Memory B cell (primary cell): ENCODE data around the gene VEGFA.

Source experiments
- ATAC-seq: fragments of 150-1000 bp; cut with Tn5 transposase; 2 replicates; pipeline ENCODE4 v1.10.0; 2021; ENCODE audit warnings: low read depth, mild to moderate bottlenecking, moderate library complexity
- DNase-seq, 2 donors: peaks; one replicate each; pipeline ENCODE4 v3.0.0; 2022; ENCODE audit warnings: low spot score in 2 of 2
- H3K27ac Mint-ChIP-seq: one replicate; pipeline ENCODE4 v1.8.0; 2022; ENCODE audit warnings: mild to moderate bottlenecking, moderate library complexity, mixed read lengths
- H3K27me3 Mint-ChIP-seq: one replicate; pipeline ENCODE4 v1.8.0; 2022; ENCODE audit warnings: mixed read lengths
- H3K36me3 Mint-ChIP-seq: one replicate; pipeline ENCODE4 v1.8.0; 2022; ENCODE audit warnings: mild to moderate bottlenecking, mixed read lengths
- H3K4me1 Mint-ChIP-seq: one replicate; pipeline ENCODE4 v1.8.0; 2022; ENCODE audit warnings: mixed read lengths
- H3K4me3 Mint-ChIP-seq: one replicate; pipeline ENCODE4 v1.8.0; 2022; ENCODE audit warnings: mild to moderate bottlenecking, moderate library complexity, mixed read lengths
- H3K9me3 Mint-ChIP-seq: one replicate; pipeline ENCODE4 v1.8.0; 2022; ENCODE audit warnings: mixed read lengths

The VEGFA gene

DNA sequence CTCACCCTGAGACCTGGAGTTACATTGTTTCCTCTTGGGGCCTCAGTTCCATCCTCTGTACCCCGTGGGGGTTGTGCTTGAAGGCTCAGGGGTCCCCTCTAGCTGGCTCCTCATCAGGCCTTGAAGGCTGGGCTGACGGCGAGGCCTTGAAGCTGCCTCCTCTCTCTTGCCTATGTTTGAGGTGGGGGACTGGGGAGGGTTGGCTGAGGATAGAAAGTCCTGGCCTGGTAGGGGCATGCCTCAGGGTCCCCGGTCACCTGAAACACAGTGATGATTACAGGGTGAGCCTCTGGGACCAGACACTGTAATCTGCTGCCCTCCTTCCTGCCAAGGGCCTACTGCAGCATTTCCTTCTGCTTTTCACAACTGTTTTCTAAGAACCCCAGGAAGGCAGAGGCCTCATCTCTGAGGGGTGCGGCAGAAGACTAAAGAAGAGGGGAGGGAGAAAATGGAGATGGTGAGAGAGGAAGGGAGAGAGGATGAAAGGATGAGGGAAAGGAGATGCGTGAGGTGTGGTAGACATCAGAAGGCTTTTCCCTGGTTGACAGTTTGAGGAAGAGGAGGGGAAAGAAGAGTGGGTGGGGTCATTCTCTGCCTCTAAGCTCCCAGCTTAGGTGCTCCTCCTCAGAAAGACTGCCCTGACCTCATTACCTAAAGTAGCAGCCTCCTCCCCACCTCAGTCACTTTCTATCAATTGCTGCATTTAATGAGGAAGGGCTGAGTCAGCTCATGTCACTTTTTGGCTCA lies 29.7 kb downstream of the VEGFA start:
- Mint-ChIP-seq H3K27me3 (peaks cover 4% of the 10 kb centered on the region), H3K27ac (peak overlapping the region; percentile 29), H3K4me3 (no peak overlapping the region), H3K9me3 (no peaks in the 10 kb centered on the region), H3K4me1 (peaks cover 13% of the 10 kb centered on the region), H3K36me3 (no peaks in the 10 kb centered on the region)
- DNase-seq (no peak), ATAC-seq (peak; percentile 91)

GRCh38 chr6:43800298-43800623 lies 30.2 kb downstream of the VEGFA start:
- peaks cover 2% of the 10 kb centered on the region for H3K27me3 Mint-ChIP-seq
- H3K27ac Mint-ChIP-seq: no peak overlapping the region
- no peaks in the 10 kb centered on the region for H3K36me3 Mint-ChIP-seq
- ATAC-seq: no peak
- no peaks in the 10 kb centered on the region for H3K9me3 Mint-ChIP-seq
- no peak overlapping the region for H3K4me3 Mint-ChIP-seq
- peaks cover 13% of the 10 kb centered on the region for H3K4me1 Mint-ChIP-seq
- no peak for DNase-seq

GRCh38 chr6:43800746-43801494 lies 30.9 kb downstream of the VEGFA start:
- DNase-seq (no peak), ATAC-seq (no peak)
- Mint-ChIP-seq H3K27ac (no peak overlapping the region), H3K27me3 (peaks cover 2% of the 10 kb centered on the region), H3K4me3 (no peak overlapping the region), H3K36me3 (no peaks in the 10 kb centered on the region), H3K4me1 (peaks cover 13% of the 10 kb centered on the region), H3K9me3 (no peaks in the 10 kb centered on the region)

DNA sequence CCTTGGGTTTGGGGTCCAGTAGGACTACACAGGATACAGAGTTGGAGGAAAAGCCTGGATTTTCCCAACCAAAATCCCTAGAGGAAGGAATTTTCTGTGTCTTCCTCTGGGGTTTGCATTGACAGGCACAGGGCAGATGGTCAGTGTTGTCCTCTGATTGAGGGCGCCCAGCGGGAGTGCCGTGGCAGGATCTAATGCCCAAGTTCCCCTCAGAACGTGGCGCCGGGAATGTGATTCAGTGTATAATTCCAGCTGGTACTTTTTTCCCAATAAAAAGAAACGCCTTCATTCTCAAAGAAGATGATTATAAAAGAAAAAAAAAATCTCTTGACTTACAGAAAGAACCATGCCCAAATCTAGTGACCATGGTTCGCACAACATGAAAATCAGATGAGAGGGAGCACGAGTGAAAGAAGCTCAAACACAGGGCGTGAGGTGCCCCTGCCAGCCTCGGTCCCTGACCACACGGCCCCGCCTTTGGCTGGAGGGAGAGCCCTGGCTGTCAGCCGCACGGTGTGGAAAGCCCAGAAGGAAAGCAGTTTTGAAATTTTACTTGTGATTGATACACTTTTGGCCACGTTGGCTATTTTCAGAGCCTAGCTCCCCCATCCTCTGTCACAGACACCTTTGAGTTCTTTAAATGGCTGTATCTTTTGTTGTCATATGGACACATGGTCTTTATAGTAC lies 31.6 kb downstream of the VEGFA start:
- Mint-ChIP-seq H3K9me3 (no peaks in the 10 kb centered on the region), H3K4me3 (no peak overlapping the region), H3K27me3 (peaks cover 2% of the 10 kb centered on the region), H3K27ac (no peak overlapping the region), H3K4me1 (peaks cover 13% of the 10 kb centered on the region), H3K36me3 (no peaks in the 10 kb centered on the region)
- DNase-seq: no peak
- ATAC-seq: no peak

DNA sequence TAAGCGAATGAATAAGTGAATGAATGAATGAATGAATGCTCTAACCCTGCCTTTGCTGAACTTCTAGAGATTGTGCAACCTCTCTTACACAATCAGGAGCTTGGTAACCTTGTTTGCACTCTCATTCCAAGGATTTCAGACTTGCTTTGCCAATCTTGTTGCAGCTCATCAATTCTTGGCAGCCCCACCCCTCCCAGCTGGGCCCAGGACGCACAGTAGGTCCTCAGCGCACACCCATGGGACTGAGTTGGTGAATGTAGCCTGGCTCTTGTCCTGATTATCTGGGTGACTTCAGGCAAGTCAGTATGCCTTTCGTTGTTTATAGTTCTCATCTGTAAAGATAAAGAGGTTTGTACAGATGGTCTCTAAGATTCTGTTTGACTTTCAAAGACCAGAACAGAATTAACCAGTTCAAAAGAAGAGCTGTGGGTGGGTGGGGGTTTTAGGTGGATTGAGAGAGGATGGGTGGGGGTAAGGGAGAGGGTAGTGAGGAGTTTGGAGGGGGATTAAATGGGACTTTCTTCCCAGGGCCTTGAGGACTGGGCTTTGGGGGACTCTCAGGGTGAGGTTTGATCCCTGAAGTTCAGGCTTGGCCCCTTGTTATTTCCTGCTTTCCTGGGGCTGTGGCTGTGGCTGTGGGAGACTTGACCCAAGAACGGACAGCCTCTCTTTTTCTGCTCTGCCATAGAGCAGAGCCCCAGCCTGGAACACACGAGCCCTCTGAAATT lies 33.2 kb downstream of the VEGFA start:
- Mint-ChIP-seq H3K9me3 (no peaks in the 10 kb centered on the region), H3K4me1 (peaks cover 13% of the 10 kb centered on the region), H3K36me3 (no peaks in the 10 kb centered on the region), H3K27me3 (peaks cover 6% of the 10 kb centered on the region), H3K27ac (no peak overlapping the region), H3K4me3 (no peak overlapping the region)
- no peak for DNase-seq
- no peak for ATAC-seq

GRCh38 chr6:43803783-43804549 lies 34.0 kb downstream of the VEGFA start:
- Mint-ChIP-seq H3K27me3 (peaks cover 7% of the 10 kb centered on the region), H3K36me3 (no peaks in the 10 kb centered on the region), H3K4me1 (peaks cover 9% of the 10 kb centered on the region), H3K4me3 (no peak overlapping the region), H3K9me3 (no peaks in the 10 kb centered on the region), H3K27ac (no peak overlapping the region)
- DNase-seq (no peak), ATAC-seq (no peak)

DNA sequence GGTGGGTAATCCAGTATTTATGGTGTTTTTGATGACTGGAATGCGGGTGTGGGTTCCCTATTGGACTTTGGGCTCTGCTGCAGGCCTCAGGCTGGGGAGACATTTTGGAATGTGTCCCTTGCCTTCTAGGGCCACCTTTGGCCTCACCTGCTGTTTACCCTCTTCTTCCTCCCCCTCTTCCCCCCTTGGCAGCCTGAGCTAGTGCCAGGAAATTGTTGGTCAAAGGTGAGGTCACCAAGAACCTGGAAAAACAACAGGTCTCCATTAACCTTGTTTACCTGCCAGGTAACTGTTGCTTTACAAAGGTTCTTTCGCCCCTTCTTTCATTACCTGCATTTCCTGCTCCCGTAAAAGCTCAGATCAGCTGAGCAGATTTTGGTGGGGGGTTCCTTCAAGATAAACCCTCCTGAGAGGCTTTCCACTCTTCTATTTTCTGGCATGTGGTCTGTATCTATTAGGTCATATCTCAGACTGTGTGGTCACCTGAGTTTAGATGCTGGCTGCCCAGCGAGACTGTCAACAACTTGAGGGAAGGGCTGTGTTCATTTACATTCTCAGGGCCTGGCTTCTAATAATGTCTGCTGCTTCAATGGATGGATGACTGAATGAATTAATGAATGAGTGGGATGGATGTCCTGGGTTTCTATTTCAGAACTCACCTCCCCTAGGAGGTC lies 34.7 kb downstream of the VEGFA start:
- Mint-ChIP-seq H3K4me1 (peaks cover 7% of the 10 kb centered on the region), H3K27me3 (peaks cover 7% of the 10 kb centered on the region), H3K9me3 (no peaks in the 10 kb centered on the region), H3K27ac (no peak overlapping the region), H3K36me3 (no peaks in the 10 kb centered on the region), H3K4me3 (no peak overlapping the region)
- ATAC-seq: no peak
- no peak for DNase-seq

- peaks cover 7% of the 10 kb centered on the region for H3K27me3 Mint-ChIP-seq
- no peaks in the 10 kb centered on the region for H3K36me3 Mint-ChIP-seq
- H3K9me3 Mint-ChIP-seq: no peaks in the 10 kb centered on the region
- no peak for DNase-seq
- H3K4me3 Mint-ChIP-seq: no peak overlapping the region
- H3K27ac Mint-ChIP-seq: no peak overlapping the region
- H3K4me1 Mint-ChIP-seq: peaks cover under 1% of the 10 kb centered on the region
- no peak for ATAC-seq
These were observed 35.7 kb downstream of the VEGFA start for GRCh38 chr6:43805699-43806042.

DNA sequence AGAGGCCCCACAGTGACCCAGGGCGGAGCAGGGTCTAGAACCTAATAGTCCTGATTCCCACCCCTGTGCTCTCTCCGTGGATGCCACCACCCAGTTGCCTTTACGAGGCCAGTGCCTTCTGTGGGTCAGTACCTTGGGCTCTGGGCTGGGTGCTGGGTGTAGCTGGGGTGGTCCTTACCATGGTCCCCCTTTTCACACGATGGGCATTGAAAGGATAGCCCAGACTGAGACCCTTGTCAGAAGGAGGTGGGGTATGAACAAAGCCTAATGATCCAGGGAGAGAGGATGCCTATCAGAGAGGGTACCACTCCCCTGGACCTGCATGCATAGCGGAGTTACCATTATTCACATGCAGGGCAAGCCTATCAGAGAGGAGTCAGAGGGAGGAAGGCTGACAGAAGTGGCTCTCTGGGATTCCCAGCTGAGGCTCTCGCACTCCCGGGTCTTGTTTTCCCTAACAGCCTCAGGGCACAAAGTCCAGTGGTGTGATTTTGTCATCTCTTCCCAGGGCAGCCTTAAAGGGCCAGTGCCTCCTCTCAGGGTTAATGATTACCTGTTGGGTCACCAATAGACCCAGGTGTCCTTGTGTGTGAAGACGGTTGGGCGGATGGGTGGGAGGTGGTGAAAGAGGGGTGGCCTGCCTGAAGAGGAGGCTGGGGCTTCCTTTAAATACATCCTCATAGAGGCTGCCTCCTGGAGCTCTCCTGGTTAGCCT lies 36.2 kb downstream of the VEGFA start:
- Mint-ChIP-seq H3K27me3 (peaks cover 7% of the 10 kb centered on the region), H3K27ac (no peak overlapping the region), H3K9me3 (no peaks in the 10 kb centered on the region), H3K36me3 (no peaks in the 10 kb centered on the region), H3K4me1 (no peaks in the 10 kb centered on the region), H3K4me3 (no peak overlapping the region)
- no peak for ATAC-seq
- no peak for DNase-seq

DNA sequence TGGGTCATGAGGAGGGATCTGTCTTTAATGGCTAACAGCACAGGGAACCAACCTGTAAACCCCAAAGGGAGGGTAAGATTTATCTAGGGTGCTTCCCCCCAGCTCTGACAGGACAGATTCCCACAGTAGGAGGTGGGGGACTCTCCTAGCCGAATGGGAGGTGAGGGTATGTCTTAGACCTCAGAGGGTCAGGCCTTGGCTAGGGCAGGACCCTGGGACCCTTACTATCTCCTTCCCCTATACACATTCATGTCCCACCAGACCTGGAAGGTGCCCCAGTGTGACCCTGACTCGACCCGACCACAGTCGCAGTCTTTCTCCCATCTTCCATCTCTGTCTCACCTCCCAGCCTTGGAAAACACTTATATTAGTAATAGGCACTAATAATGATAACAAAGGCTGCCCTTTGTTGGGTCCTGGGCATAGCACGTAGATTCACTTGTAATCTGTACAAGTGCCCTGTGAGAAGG lies 36.8 kb downstream of the VEGFA start:
- Mint-ChIP-seq H3K9me3 (no peaks in the 10 kb centered on the region), H3K27me3 (peaks cover 11% of the 10 kb centered on the region), H3K27ac (no peak overlapping the region), H3K4me1 (no peaks in the 10 kb centered on the region), H3K36me3 (no peaks in the 10 kb centered on the region), H3K4me3 (no peak overlapping the region)
- DNase-seq (no peak), ATAC-seq (no peak)

DNA sequence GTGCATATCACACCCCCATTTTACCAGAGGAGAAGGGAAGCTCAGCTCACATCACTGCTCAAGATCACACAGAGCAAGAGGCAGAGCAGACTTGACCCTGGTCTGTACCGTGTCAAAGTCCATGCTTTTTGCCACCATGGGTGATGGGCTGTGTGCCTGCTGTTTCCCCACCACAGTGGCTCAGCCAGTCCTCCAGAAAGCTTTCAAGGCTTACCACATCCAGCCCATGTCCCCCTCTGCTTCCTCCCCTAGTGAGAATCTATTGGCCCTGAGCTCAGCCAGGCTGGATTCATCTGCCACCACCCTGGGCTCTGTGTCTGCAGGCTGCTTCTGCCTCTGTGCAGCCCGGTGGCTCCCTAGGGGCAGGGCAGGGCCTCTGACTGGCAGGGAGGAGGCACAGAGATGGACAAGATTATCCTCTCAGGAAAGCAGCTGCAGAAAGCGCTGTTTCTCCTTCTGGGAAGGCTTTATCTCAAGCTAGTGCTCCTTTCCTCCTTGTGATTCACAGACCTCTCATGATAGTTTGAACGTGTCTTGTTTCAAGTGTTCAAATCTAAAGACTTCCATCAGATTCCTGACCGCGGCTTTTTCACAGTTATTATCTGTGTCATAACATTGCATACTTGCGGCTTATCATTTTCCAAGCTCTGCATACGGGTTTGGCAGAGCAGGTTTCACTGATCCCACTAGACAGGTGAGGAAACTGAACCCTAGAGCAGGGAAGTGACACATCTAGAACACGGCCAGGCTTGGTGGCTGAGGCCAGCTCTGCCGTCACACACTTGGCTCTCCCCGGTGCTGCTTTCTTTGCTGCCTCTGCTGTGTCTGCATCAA lies 37.4 kb downstream of the VEGFA start:
- H3K9me3 Mint-ChIP-seq: no peaks in the 10 kb centered on the region
- H3K4me1 Mint-ChIP-seq: no peaks in the 10 kb centered on the region
- ATAC-seq: no peak
- H3K4me3 Mint-ChIP-seq: no peak overlapping the region
- peaks cover 12% of the 10 kb centered on the region for H3K27me3 Mint-ChIP-seq
- no peaks in the 10 kb centered on the region for H3K36me3 Mint-ChIP-seq
- DNase-seq: no peak
- no peak overlapping the region for H3K27ac Mint-ChIP-seq

DNA sequence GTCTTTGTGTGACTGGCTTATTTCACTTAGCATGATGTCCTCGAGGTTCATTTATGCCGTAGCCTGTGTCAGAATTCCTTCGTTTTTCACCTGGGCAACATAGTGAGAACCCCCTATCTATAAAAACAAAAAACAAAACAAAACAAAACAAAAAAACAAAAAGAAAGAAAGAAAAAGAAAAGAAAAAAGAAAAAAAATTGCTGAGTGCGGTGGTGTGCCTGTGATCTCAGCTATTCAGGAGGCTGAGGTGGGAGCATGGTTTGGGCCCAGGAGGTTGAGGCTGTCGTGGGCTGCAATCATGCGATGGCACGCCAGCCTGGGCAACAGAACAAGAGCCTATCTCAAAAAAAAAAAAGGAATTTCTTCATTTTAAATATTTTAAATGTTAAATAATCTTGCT lies 38.4 kb downstream of the VEGFA start:
- H3K27me3 Mint-ChIP-seq: peaks cover 14% of the 10 kb centered on the region
- no peak for DNase-seq
- H3K27ac Mint-ChIP-seq: no peak overlapping the region
- H3K36me3 Mint-ChIP-seq: no peaks in the 10 kb centered on the region
- H3K4me3 Mint-ChIP-seq: no peak overlapping the region
- peaks cover 2% of the 10 kb centered on the region for H3K4me1 Mint-ChIP-seq
- no peak for ATAC-seq
- no peaks in the 10 kb centered on the region for H3K9me3 Mint-ChIP-seq
